Activated CD4-positive, alpha-beta T cell treated with anti-CD3 and anti-CD28 coated beads for 1 hour (primary cell): Measurements from ENCODE around the gene SLC17A6.

Source experiments
- DNase-seq: peaks from one replicate; pipeline ENCODE4 v3.0.0-alpha.2; 2020

The SLC17A6 gene

GRCh38 chr11:22337596-22338485, at the start of gene SLC17A6:
TSS of gene SLC17A6 (plus strand) at chr11:22338381. CDS start at chr11:22338534, 153 bp downstream.
- DNase-seq, result no peak

- DNase-seq, result no peak
These were observed 35.8 kb upstream of the SLC17A6 start for GRCh38 chr11:22302368-22302767.

- DNase-seq, result no peak
These were observed 33.7 kb upstream of the SLC17A6 start for GRCh38 chr11:22304337-22304961.

GRCh38 chr11:22317656-22318055, 20.5 kb upstream of the SLC17A6 start:
- DNase-seq, result no peak

- no peak for DNase-seq
These were observed 6.4 kb upstream of the SLC17A6 start for GRCh38 chr11:22331771-22332170.

GRCh38 chr11:22336587-22336986, 1.6 kb upstream of the SLC17A6 start:
- no peak for DNase-seq

- no peak for DNase-seq
These were observed 1.4 kb downstream of the SLC17A6 start for GRCh38 chr11:22339611-22340010.

- DNase-seq, result no peak
These were observed 2.1 kb downstream of the SLC17A6 start for GRCh38 chr11:22340235-22340634.

GRCh38 chr11:22340701-22341587, 2.8 kb downstream of the SLC17A6 start:
- DNase-seq, result no peak

- DNase-seq, result no peak
These were observed 3.4 kb downstream of the SLC17A6 start for GRCh38 chr11:22341588-22341931.

- no peak for DNase-seq
These were observed 4.2 kb downstream of the SLC17A6 start for GRCh38 chr11:22342211-22343031.

GRCh38 chr11:22343032-22343324, 4.8 kb downstream of the SLC17A6 start:
- no peak for DNase-seq

- no peak for DNase-seq
These were observed 5.3 kb downstream of the SLC17A6 start for GRCh38 chr11:22343371-22344032.

- DNase-seq, result no peak
These were observed 5.9 kb downstream of the SLC17A6 start for GRCh38 chr11:22344081-22344480.

GRCh38 chr11:22346282-22346681, 8.1 kb downstream of the SLC17A6 start:
- DNase-seq, result no peak

- DNase-seq, result no peak
These were observed 9.8 kb downstream of the SLC17A6 start for GRCh38 chr11:22347857-22348487.

- no peak for DNase-seq
These were observed 11.3 kb downstream of the SLC17A6 start for GRCh38 chr11:22349491-22349890.

- no peak for DNase-seq
These were observed 21.1 kb downstream of the SLC17A6 start for GRCh38 chr11:22359295-22359694.

GRCh38 chr11:22371160-22371559, 33.0 kb downstream of the SLC17A6 start:
- DNase-seq, result no peak

GRCh38 chr11:22387126-22387525, 48.9 kb downstream of the SLC17A6 start:
- DNase-seq, result no peak

GRCh38 chr11:22389526-22390282, 51.5 kb downstream of the SLC17A6 start:
- no peak for DNase-seq
